GM12875 (cell line): ENCODE data around the gene ANG.
"Not testable (repeated sequence)": the region's sequence is repeated elsewhere in the genome, so short reads cannot be mapped to it uniquely, and the experiment has no call there.

Experiments used
- H3K4me3 ChIP-seq: one replicate; pipeline ENCODE4 v1.5.1; 2011; ENCODE audit warnings: low read depth, low read length, control low read depth
- CTCF ChIP-seq: IDR thresholded peaks from 2 replicates; pipeline ENCODE4 v1.5.1; 2011; ENCODE audit warnings: low read depth, mild to moderate bottlenecking, control low read depth, inconsistent platforms, low read length, moderate library complexity, borderline replicate concordance; ENCODE audit not compliant: insufficient read depth

The ANG gene

DNA sequence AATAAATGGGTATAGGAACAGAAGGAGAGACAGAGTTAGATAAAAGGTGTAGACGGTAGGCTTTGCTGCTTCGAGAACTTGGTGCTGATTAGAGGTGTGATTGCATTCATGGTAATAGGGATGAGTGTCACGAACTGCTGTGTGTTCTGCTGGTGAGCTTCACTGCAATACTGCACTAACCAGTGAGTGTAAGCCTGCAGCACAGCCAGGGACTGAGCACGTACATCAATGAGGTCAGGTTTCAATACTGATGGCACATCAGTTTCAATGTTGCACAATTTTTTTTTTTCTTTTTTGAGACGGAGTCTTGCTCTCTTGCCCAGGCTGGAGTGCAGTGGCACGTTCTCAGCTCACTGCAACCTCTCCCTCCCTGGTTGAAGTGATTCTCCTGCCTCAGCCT is 32.2 kb downstream of the ANG start:
- no peak for TF ChIP-seq CTCF

GRCh38 chr14:20722016-20722415 is 33.5 kb downstream of the ANG start:
- no peak overlapping the region for H3K4me3 ChIP-seq
- no peak for TF ChIP-seq CTCF

More for the DNA sequence above, 32.2 kb downstream of the ANG start:
- H3K4me3 ChIP-seq: no peak overlapping the region

- TF ChIP-seq CTCF: no peak
- no peak overlapping the region for H3K4me3 ChIP-seq
Measured at GRCh38 chr14:20723488-20723887, 34.9 kb downstream of the ANG start.

- H3K4me3 ChIP-seq: not testable (repeated sequence)
Measured at GRCh38 chr14:20726121-20726520, 37.6 kb downstream of the ANG start.

- TF ChIP-seq CTCF: no peak
- H3K4me3 ChIP-seq: no peak overlapping the region
Measured at GRCh38 chr14:20726531-20726930, 38.0 kb downstream of the ANG start.

- TF ChIP-seq CTCF: no peak
- H3K4me3 ChIP-seq: no peak overlapping the region
Measured at GRCh38 chr14:20730891-20731290, 42.3 kb downstream of the ANG start.

DNA sequence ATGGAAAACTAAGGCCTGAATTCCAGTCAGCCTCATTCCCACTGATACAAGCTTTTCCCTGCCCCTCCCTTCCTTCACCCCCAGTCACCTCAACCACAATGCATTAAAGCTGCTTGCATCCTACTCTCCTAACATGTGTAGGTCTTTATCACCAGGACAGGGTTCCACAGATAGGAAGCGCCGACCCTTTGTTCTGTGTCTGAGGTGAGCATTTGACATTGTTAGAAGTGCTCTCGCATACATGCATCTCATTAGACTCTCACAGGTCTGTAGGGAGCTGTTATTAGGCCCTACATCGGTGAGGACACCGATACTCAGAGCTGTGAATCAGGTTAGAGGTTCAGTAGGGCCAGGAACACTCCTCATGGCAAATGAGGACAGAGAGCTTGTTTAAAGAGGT is 43.9 kb downstream of the ANG start:
- no peak for TF ChIP-seq CTCF

More for the DNA sequence above, 43.9 kb downstream of the ANG start:
- no peak overlapping the region for H3K4me3 ChIP-seq
